LNCaP clone FGC (cell line): ENCODE results near the gene CHST8.

Source experiments
- DNase-seq: peaks from one replicate; pipeline ENCODE4 v3.0.0-alpha.2; 2011; ENCODE audit warnings: low read depth
- H3K4me3 ChIP-seq: 2 replicates; pipeline ENCODE4 v1.5.1; 2011; ENCODE audit warnings: mild to moderate bottlenecking, low read depth, low read length, control low read depth
- CTCF ChIP-seq: IDR thresholded peaks from 2 replicates; pipeline ENCODE4 v1.5.1; 2012; ENCODE audit warnings: mild to moderate bottlenecking; ENCODE audit not compliant: control insufficient read depth, insufficient read depth; ENCODE audit errors: extremely low read depth

The CHST8 gene

GRCh38 chr19:33801411-33801810 lies 179.7 kb downstream of the CHST8 start:
- TF ChIP-seq CTCF, result no peak
- H3K4me3 ChIP-seq, result no peak overlapping the region

GRCh38 chr19:33802001-33802400 lies 180.2 kb downstream of the CHST8 start:
- H3K4me3 ChIP-seq, result no peak overlapping the region
- DNase-seq, result no peak
- TF ChIP-seq CTCF, result no peak

More at GRCh38 chr19:33801411-33801810, 179.7 kb downstream of the CHST8 start:
- DNase-seq, result no peak

- no peak for TF ChIP-seq CTCF
- no peak overlapping the region for H3K4me3 ChIP-seq
- no peak for DNase-seq
Observed at GRCh38 chr19:33802801-33803200, 181.0 kb downstream of the CHST8 start.

GRCh38 chr19:33803383-33803782 lies 181.6 kb downstream of the CHST8 start:
- no peak for TF ChIP-seq CTCF
- no peak for DNase-seq
- no peak overlapping the region for H3K4me3 ChIP-seq

GRCh38 chr19:33804021-33804799 lies 182.5 kb downstream of the CHST8 start:
- DNase-seq, result peak; percentile 31
- H3K4me3 ChIP-seq, result no peak overlapping the region
- TF ChIP-seq CTCF, result no peak

GRCh38 chr19:33805313-33805712 lies 183.6 kb downstream of the CHST8 start:
- TF ChIP-seq CTCF, result no peak
- H3K4me3 ChIP-seq, result no peak overlapping the region
- DNase-seq, result no peak

- no peak for TF ChIP-seq CTCF
- H3K4me3 ChIP-seq, result no peak overlapping the region
Observed at GRCh38 chr19:33805840-33806433, 184.2 kb downstream of the CHST8 start.

More at GRCh38 chr19:33805840-33806433, 184.2 kb downstream of the CHST8 start:
- DNase-seq, result no peak
